Germinal center (tissue), 1 donor: ENCODE results near the gene TTC39B.
"Not testable (repeated sequence)": the region's sequence is repeated elsewhere in the genome, so short reads cannot be mapped to it uniquely, and the experiment has no call there.

ENCODE experiments used
- DNase-seq: peaks from one replicate; pipeline ENCODE4 v3.0.0; 2012; ENCODE audit warnings: mixed read lengths, low spot score

The TTC39B gene

DNA sequence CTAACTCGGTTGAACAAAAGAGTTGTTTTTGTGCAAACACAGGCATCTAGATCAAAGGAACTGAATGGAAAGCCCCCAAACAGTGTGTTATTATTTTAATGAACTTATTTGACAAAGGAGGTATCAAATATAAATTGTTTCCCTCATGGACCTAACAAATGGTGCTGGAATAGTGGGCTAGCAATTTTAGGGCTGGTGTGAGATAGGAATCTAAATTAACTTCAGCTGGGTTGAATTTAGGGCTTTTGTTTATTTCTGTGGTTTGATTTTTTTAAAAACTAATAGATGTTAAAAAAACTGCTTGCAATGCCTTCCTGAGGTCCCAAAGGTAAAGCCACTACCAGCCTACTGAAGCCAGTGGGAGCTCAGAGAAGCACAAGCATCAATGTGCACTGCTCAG, 42.1 kb downstream of the TTC39B start:
- DNase-seq: no peak

DNA sequence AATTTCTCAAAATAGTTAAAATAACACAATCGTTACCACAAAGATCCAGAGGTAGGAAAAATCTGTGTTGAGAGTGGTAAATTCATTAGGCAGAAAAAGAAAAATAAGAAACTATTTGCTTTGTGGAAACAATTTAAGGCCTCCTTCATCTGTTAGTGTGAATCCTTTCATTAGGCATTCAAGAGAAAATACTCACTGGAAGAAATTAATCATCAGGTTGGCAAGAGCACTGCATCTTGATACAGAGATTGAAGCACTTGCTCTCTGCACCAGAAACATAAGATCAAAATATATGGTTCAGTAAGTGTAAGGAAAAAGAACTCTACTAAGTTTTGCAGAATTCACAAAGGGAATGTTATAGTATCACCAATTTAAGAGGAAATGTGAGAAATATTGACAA, 44.4 kb downstream of the TTC39B start:
- no peak for DNase-seq

DNA sequence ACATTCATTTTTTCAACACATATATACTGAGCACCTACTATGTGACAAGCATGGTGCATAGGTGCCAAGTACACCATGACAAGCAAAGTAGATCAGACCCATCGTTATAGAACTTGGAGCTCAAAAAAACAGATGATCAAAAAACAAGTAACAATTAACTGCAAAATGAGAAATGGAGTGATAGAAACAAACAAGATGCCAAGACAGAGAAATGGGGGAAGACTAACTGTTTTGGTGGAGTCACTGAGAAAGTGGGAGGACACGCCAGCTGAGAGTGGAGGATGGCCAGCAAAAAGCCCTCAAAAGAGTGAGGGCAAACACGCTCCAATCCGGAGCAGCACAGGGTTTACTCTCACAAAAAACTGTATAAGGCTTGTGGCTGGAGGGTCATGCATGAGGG, 50.6 kb downstream of the TTC39B start:
- DNase-seq: no peak

DNA sequence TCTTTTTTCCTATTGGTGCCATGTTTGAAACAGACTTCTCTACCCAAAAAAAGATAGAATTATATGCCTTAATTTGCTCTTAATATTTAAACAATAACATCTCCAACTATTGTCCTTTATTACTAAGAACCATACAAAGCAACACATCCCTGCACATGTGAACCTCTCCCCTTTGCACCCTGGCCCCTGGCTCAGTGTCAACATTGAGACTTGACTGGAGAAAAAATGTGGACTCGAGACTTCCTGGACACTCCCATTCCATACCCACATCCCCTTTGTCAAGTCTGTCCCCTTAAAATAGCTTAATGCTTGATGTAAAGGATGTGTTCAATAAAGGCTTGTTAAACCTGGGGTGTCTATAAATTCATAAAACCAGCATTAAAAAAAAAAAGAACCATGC, 53.2 kb downstream of the TTC39B start:
- no peak for DNase-seq

DNA sequence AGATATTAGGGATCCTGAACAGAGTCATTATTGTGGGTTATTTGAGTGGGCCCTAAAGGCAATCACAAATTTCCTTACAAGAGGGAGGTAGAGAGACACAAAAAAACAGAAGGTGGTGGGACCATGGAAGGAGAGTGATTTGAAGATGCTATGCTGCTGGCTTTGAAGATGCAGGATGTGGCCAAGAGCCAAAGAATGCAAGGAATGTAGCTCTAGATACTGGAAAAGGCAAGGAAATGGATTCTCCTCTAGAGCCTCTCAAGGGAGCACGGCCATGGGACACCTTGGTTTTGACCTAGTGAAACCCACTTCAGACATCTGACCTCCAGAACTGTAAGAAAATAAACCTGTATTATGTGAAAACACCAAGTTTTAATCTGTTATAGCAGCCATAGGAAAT, 53.8 kb downstream of the TTC39B start:
- no peak for DNase-seq

DNA sequence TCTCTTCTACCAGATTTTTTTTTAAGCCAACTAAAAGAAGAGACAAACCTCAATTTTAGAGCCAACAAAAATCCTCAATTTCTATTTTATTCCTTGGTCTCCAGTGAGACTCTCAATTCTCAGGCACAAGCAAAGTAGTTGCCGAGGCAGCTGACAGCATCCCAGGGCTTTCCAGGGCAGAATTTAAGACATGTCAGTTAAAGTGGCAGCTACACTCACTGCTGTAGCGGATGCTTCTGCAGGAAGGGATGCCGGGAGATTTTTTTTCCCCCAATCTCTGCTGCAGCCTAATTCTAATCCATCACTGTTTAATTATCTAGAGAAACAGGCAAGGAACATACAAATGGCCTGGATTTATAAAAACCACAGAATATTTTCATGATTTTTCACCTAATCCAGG, 57.0 kb downstream of the TTC39B start:
- no peak for DNase-seq

DNA sequence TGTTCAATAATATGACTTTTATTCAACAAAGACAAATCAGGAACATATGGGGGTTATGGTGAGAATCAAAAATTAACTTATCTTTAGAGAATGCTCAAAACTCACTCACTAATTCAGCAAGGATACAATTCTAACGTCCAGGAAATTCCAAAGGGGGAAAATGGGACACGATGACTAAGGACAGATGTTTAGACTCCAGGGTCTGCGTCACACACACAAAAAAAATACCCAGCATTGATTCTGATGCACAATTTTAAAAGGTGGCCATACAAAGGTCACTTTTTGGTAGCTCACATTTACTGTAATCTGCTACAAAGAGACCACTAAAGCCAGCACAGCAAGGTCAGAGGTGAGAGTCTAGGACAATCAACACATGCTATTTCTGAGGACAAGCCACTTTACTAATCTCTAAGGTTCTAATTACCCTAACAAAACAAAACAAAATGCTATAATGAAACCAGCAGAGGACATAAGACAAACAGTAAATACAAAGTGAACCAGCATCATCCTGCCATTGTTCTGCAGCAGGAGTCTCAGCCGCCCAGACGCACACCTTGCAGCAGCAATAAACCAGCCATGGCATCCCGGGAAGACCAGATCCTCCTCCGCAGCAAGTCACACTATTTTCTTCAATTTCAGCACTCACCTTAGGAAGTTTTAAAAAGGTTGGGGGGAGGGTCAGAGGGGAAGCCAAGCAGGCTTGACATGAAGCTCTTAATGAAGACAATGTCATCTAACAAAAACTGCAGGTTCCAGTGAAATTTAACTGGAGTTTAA, 57.8 kb downstream of the TTC39B start:
- no peak for DNase-seq

DNA sequence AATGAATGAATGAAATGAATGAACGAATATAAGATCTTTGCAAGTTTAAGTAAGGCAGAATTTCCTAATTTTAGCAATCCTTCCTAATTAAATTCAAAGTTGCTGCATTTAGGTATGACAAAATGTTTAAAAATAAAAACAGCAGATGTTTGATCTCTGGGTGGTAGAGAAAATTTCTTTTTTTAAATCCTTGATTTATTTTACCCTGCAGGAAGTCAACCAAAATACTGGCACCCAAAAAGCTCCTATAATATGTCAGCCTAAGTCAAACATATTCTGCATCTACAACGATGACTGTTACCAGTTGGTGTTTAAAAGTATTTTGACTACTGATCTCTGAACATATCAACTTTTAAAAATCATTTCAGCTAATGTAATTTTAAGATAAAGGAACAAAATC, 58.4 kb downstream of the TTC39B start:
- DNase-seq: no peak

DNA sequence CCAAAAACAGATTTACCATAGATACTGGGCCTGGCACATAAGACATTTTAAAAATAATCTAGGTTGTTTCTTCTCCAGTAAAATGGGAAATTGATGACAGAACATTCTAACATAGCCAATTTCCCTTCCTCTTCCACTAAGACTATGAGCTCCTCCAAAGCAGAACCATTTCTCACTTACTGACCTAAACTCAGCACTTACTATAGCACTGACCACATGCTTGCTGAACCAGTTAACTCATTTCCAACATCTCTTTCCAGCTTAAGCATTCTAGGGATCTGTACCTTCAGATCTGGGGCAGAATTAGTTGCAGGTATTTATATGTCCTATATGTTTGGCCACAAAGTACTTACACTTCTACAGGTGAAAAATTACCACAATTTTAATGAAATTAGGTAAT, 58.9 kb downstream of the TTC39B start:
- no peak for DNase-seq

DNA sequence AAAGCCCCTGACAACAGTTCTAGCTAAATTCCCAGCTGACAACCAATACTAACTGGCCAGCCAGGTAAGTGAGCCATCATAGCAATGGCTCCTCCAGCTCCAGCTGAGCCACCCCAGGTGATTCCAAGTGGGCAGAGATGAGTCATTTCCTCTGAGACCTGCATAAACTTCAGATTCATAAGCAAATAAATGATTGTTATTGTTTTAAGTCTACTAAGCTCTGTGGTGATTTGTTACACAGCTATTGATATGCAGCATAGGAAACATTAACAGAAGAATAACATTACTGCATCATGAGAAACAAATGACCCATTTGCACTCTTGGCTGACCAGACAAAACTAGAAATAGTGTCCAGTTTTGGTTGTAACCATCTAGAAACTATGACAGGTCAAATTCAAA, 60.3 kb downstream of the TTC39B start:
- DNase-seq: no peak

DNA sequence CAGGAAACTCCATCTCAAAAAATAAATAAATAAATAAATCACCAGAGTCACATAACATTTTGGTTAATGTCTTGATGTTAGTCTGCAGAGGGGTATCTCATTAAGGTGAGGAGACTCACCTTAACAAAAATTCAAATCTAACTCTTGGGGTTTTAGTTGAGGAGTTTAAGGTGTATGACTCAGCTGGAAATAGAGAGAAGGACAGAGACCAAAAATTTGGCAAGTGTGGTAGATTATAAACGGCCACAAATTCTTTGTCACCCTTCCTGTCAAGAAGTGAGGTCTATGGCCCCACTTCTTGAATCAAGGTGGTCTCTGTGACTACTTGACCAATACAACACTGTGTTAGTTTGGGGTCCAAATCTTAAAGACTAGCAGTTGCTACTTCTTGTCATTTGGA, 60.8 kb downstream of the TTC39B start:
- DNase-seq: no peak

DNA sequence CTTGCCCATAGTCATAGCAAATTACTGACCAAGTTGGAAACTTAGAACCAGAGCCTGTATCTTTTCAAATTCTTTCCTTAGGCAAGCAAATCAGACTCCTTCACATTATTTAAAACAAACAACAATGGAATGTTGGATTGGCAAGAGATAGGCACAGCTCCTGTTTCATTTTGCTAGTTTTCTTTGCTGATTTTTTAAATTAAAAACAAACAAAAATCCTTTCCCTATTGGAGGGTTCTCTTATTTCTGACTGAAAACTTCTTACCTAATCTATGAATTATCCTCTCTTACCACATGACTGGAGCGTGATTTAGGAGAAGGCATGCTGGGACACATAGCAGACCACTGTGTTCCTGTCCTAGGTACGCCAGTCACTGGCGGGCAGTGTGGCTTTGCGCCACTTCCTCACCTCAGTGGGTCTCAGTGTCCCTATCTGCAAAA, 63.0 kb downstream of the TTC39B start:
- DNase-seq: no peak

DNA sequence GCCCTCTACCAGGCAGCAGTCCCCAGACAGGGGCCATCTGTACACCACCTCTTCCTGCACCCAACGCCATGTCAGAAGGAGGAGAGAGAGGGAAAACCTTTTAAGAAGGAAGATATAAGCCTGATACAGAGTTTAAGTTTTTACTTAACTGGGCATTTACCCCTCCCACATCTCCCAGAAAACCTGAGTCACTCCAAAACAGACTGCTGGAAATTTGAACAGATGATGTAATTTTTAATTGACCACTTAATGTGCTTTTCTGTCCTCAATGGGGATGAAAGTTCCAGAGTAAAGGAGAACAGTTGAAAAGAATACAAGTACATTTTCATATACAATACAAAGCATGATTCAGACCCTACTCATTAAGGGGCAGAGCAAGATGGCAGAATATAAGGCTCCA, 63.9 kb downstream of the TTC39B start:
- DNase-seq: no peak

DNA sequence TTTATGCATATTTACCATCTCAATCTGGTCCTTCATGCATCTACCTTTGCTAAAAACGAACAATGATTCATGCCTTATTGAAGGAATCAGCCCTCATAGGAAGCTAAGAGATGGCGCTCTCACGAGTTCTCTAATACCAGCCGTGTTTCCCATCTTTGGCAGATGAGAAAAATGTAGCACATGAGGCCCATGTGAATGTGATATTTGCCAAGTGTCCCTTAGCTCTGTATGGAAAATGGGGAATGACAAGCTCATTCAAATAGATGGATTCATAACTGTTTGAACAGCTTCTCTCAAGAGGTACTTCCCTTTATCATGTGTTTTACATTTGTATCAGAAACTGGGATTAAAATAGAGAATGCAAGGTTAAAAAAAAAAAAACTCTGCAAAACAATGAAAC, 66.1 kb downstream of the TTC39B start:
- DNase-seq: no peak

DNA sequence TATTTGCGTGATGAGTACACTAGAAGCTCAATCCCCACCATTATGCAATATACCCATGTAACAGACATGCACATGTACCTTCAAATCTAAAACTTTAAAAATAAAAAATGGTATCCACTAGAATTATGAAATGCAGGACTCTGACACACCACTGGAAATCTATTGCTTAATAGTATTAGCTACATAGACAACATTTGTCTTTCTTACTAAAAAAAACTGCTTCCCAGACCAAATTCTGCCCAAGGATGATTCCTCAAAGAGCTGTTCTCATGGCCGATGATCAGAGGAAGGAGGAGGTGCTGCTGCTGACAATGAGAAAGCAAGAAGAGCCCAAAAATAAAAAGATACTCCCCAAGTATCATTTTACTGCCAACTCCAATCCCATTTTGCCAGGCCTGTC, 67.2 kb downstream of the TTC39B start:
- no peak for DNase-seq

DNA sequence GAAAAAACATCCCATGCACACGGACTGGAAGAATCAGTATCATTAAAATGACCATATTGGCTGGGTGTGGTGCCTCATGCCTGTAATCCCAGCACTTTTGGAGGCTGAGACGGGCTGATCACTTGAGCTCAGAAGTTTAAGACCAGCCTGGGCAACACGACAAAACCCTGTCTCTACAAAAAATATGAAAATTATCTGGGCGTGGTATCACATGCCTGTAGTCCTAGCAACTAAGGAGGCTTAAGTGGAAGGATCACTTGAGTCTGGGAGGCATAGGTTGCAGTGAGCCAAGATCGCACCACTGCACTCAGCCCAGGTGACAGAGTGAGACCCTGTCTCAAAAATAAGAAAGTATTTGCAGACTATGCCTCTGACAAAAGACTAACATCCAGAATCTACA, 68.4 kb downstream of the TTC39B start:
- DNase-seq: no peak

DNA sequence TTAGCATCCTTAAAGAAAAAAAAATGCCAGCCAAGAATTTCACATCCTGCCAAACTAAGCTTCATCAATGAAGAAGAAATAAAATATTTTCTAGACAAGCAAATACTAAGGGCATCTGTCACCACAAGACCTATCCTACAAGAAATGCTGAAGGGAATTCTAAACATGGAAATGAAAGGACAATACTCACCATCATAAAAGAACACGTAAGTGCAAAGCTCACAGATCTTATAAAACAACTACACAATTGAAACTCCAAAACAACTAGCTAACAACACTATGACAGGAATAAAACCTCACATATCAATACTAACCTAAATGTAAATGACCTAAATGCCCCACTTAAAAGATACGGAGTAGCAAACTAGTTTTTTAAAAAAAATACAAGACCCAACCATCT, 71.4 kb downstream of the TTC39B start:
- no peak for DNase-seq

DNA sequence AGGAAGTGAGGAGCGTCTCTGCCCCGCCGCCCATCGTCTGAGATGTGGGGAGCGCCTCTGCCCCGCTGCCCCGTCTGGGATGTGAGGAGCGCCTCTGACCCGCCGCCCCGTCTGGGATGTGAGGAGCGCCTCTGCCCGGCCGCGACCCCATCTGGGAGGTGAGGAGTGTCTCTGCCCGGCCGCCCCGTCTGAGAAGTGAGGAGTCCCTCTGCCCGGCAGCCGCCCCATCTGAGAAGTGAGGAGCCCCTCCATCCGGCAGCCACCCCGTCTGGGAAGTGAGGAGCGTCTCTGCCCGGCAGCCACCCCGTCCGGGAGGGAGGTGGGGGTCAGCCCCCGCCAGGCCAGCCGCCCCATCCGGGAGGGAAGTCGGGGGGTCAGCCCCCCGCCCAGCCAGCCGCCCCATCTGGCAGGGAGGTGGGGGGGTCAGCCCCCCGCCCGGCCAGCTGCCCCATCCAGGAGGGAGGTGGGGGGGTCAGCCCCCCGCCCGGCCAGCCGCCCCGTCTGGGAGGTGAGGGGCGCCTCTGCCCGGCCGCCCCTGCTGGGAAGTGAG, 73.0 kb downstream of the TTC39B start:
- DNase-seq: not testable (repeated sequence)

DNA sequence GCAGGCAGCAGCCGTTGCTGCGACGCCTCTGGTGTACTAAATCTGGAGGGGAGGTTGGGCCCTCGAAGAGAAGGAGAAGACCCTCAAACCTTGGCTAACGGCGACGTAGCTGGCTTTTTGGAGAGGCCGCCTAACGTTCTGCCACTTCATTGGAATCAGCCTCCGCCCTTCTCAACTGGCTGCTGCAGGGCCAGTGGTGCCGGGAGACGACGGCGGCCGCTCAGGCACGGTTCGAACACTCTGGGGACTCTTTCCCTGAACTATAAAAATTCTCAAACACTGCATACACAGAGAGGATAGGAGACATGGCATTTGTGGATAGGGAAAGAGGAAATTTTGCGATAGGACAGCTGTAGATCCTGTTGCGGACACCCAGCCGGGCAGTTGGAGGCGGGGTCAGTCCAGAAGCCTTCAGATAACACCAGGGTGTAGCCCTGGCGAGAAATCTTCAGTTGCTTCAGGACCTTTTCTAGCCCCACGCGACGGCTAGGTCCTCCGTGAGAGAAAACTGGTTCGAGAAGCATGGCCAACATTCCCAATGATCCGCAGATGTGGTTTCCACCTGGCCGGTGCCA, 74.2 kb downstream of the TTC39B start:
- DNase-seq: not testable (repeated sequence)

DNA sequence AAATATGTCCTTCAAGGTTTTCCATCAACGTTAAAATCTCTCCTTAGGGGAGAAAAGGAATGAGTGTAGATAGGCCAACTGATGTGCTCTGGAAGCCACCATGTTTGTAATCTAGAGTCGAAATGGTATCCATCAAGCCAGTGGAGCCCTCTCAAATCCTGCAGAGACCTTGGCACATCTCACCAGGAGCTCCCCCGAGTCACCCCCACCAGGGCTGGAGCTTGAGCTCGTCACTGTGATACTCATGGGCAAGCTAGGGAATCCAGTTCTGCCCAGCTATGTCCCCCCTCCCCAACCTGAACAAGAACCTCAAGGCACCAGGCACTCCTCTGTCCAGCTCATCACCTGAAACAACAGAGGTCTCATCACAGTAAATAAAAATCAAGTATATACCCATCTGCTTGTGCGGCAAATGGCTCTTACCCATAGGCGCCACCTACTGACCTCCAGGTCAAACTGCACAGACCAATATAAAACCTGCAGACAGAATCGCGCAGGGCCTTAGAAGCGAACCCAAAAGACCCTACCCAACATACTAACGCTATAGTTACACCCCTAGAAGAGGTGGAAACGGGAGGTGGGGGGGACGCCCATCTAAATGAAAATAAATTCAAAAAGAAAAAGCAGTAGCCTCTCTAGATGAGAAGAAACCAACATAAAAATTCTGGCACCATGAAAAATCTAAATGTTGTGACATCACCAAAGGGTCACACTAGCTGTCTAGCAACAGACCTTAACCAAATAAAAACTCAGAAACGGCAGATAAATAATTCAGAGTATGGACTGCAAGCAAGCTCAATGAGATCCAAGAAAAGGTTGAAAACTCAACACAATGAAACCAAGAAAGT, 75.0 kb downstream of the TTC39B start:
- peak; percentile 54 for DNase-seq

DNA sequence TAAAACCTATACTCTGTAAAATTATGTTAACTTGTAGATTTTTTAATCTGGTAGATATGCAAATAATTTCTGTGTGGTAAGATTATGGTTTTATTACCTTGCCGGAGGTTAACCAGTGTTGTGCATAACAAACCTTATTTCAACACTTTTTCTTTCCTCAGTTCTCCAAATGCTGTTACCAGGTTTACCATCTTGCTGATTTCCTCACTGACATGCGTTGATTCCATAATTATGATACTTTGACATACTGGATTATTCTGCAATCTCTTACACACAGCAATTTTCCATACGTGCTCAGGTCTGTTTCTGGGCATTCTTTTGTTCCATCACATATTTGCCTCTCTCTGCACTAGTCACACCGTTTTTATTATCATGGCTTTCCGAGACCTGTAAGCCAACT, 77.6 kb downstream of the TTC39B start:
- DNase-seq: no peak

DNA sequence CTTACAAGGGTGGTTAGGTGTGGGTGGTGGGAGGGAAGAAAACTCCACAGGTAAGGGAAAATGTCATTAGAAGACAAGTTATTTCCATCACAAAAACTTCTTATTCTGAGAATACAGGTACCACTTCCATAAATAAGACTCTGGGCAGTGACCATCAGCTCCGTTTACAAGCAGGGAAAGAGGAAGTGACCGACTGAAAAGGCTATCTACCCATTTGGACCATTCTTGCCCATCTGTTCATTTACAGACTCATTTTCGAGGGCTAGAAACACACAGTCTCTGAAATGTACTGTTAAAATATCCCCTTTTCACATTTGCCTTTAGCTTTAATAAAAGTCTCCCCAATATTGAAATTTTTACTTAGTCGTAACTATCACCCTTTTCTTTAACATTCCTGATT, 79.5 kb downstream of the TTC39B start:
- DNase-seq: no peak

DNA sequence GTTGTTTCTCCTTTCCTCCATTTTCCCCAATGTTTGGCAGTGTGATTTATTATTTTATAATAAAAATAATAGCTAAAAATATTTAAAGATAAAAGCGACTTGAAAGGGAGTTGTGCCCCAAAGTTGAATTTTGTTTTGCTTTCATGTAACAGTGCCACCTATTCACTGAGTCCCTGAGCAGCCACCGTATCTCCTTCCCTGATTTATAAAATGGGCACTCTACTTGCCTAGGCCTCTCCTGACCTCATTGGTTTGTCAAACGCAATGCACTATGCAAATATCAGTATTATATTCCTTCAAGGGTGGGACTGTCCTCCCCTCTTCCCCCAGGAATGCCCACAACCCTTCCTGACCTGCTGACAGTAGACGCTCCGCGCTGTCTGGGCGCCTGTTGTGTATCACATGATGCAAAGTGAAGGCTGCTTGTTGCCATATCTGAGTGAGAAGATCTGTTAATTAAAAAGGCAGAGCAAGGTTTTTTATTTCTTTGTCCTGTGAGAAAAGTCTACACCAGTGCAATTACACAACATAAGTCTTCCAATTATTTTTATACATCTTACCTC, 81.4 kb downstream of the TTC39B start:
- no peak for DNase-seq
